ENCODE data around the gene TNFRSF8. TPM values are rescaled to one million over a fixed set of nuclear protein-coding genes. Genes with fewer than 3 reads are reported as not detected.

TNFRSF8 gene
- total RNA-seq, 1 experiment from 2014 or later = 2.9 TPM

DNA sequence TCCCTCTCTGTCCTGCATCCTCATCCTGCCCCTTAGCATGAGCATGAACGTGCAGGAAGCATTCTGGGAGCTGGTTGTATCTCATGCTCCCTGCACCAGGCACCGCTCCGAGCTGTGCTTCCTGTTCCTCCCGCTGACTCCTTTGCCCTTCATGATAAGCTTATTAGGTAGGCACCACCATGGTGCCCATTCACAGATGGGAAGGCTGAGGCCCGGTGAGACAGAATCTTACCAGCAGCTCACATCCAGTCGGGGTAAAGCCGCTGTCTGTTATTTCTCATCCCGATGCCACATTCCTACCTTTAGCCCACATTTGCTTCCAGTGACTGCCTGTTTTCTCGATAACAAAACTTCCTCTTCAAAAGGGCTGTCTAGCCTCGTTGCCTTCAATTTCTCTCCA lies 36.5 kb upstream of the TNFRSF8 start:
- H3K9me3 ChIP-seq (ENCODE audit: control insufficient read depth, low read depth, low read length) = no peaks in the 10 kb centered on the region
- H3K9ac ChIP-seq (ENCODE audit: extremely low read depth, insufficient read length, low read length) = no peak overlapping the region
- Mint-ChIP-seq H3K36me3 (ENCODE audit: insufficient read depth in 1 of 3, low read depth in 3 of 3) (peaks cover 40 to 79% (median 77%) of the 10 kb centered on the region in 3 experiments), H3K4me3 (no peak overlapping the region), H3K27ac (peak overlapping the region in 1 of 3 experiments; percentile 15; a peak in 1 of 7 replicates), H3K9me3 (no peaks in the 10 kb centered on the region), H3K4me1 (no peaks in the 10 kb centered on the region), H3K27me3 (ENCODE audit: low read depth) (no peaks in the 10 kb centered on the region)
- H4K5ac ChIP-seq (ENCODE audit: insufficient read length, low read depth, low read length) = no peak overlapping the region
- no peaks in the 10 kb centered on the region for H3K4me1 ChIP-seq (ENCODE audit: insufficient read depth, low read length)
- H3K79me2 ChIP-seq (ENCODE audit: insufficient read depth, low read length) = no peaks in the 10 kb centered on the region; the same call in 1 of the 2 replicates
- no peaks in the 10 kb centered on the region for H4K20me1 ChIP-seq (ENCODE audit: control insufficient read depth, insufficient read depth, insufficient read length)
- no peaks in the 10 kb centered on the region for H3K23me2 ChIP-seq (ENCODE audit: insufficient read length, low read depth, low read length, poor library complexity, severe bottlenecking)
- no peak overlapping the region for H2AK5ac ChIP-seq (ENCODE audit: insufficient read length, low read length)
- no CpG with 5 or more reads among the region's 10 CpGs for WGBS (ENCODE audit: extremely low coverage, insufficient read length, low lambda C conversion rate)
- no peak overlapping the region for H3K18ac ChIP-seq (ENCODE audit: insufficient read length, low read depth, low read length)
- H2BK20ac ChIP-seq (ENCODE audit: low read depth, low read length, poor library complexity, severe bottlenecking) = no peak overlapping the region
- no peak for DNase-seq
- no peaks in the 10 kb centered on the region for H3K27me3 ChIP-seq (ENCODE audit: insufficient read depth, low read length)
- H2AFZ ChIP-seq (ENCODE audit: low read length) = no peak overlapping the region
- no peak overlapping the region for H3K27ac ChIP-seq (ENCODE audit: insufficient read length, low read depth, low read length)
- no peak overlapping the region for H3K23ac ChIP-seq (ENCODE audit: insufficient read length, low read depth, low read length)
- no peak overlapping the region for H3K4me2 ChIP-seq (ENCODE audit: insufficient read depth, insufficient read length, low read length)
- H2BK12ac ChIP-seq (ENCODE audit: insufficient read length, low read depth, low read length) = no peak overlapping the region
- H3K14ac ChIP-seq (ENCODE audit: insufficient read depth, low read length) = no peak overlapping the region
- no peak overlapping the region for H4K91ac ChIP-seq (ENCODE audit: insufficient read length, low read depth, low read length)
- H2BK5ac ChIP-seq (ENCODE audit: insufficient read length, low read length) = no peak overlapping the region
- H2BK120ac ChIP-seq (ENCODE audit: low read depth, low read length, poor library complexity, severe bottlenecking) = no peak overlapping the region
- H4K8ac ChIP-seq (replicated peaks; ENCODE audit: insufficient read length, low read depth, low read length) = no peak overlapping the region
- no peaks in the 10 kb centered on the region for H3K79me1 ChIP-seq (ENCODE audit: insufficient read depth, low read depth, low read length, poor library complexity, severe bottlenecking)
- H2BK15ac ChIP-seq (ENCODE audit: low read depth, low read length) = no peak overlapping the region
- no peak overlapping the region for H3K4ac ChIP-seq (ENCODE audit: low read depth, low read length)
- H3K56ac ChIP-seq (ENCODE audit: insufficient read length, low read depth, low read length) = no peak overlapping the region
- no peak for TF ChIP-seq CTCF (conservative IDR thresholded peaks at IDR 0.05)
- no peak overlapping the region for H3T11ph ChIP-seq (ENCODE audit: low read length)
